ENCODE results near the gene GTF2H1.

The GTF2H1 gene

DNA sequence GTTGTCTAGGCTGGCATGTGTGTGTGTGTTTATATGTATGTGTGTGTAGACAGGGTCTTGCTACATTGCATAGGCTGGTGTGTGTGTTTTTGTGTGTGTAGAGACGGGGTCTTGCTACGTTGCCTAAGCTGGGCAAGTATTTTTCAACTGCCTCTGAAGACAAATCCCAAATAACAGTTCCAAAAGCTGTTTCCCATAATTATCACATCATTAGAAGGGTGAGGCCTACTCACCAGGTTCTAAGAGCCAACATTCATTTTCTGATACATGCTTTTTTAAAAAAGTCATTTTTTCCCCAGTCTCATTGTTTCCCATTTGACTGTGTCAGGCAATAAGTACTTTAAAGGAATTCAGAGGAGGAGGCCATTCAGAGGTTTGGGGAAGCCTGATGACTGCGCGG, 33.5 kb upstream of the GTF2H1 start:
- Histone ChIP-seq H3K36me3 (ENCODE audit: control insufficient read depth, insufficient read depth, low read length) (peaks cover 27% of the 10 kb centered on the region), H3K27me3 (replicated peaks; ENCODE audit: control insufficient read depth, insufficient read depth, low read length) (no peaks in the 10 kb centered on the region), H3K4me3 (replicated peaks; ENCODE audit: low read depth, low read length) (no peak overlapping the region)
- no peak for DNase-seq (ENCODE audit: extremely low read depth, insufficient read length)
- TF ChIP-seq CTCF (IDR thresholded peaks at IDR 0.05; ENCODE audit: insufficient read depth, low read length, poor library complexity, severe bottlenecking), result no peak

DNA sequence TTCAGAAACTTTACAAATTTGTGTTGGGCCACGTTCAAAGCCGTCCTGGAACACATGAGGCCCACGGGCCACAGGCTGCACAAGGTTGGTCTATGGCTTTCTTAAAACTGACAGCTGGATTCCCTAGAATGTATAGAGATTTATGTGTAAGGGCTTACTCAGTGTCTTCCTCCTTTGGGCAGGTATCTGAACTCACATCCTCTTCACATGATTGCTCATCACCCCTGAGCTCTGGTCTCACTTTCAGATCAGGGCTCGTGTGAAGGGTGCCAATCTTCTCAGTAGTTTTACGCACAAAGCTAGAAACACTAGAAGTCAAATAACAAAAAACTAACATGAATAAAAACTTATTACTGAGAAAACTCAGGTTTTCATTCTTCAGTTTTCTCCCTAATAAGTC, 27.5 kb upstream of the GTF2H1 start:
- Histone ChIP-seq H3K36me3 (ENCODE audit: control insufficient read depth, insufficient read depth, low read length) (peaks cover 16% of the 10 kb centered on the region), H3K4me3 (replicated peaks; ENCODE audit: low read depth, low read length) (no peak overlapping the region), H3K27me3 (replicated peaks; ENCODE audit: control insufficient read depth, insufficient read depth, low read length) (no peaks in the 10 kb centered on the region)
- TF ChIP-seq CTCF (IDR thresholded peaks at IDR 0.05; ENCODE audit: insufficient read depth, low read length, poor library complexity, severe bottlenecking), result no peak
- no peak for DNase-seq (ENCODE audit: extremely low read depth, insufficient read length)

- TF ChIP-seq CTCF (IDR thresholded peaks at IDR 0.05; ENCODE audit: insufficient read depth, low read length, poor library complexity, severe bottlenecking), result no peak
- DNase-seq (ENCODE audit: extremely low read depth, insufficient read length), result no peak
- peaks cover 14% of the 10 kb centered on the region for H3K36me3 ChIP-seq (ENCODE audit: control insufficient read depth, insufficient read depth, low read length)
- no peak overlapping the region for H3K4me3 ChIP-seq (replicated peaks; ENCODE audit: low read depth, low read length)
- no peaks in the 10 kb centered on the region for H3K27me3 ChIP-seq (replicated peaks; ENCODE audit: control insufficient read depth, insufficient read depth, low read length)
Measured at GRCh38 chr11:18295316-18295715, 27.1 kb upstream of the GTF2H1 start.

- no peaks in the 10 kb centered on the region for H3K27me3 ChIP-seq (replicated peaks; ENCODE audit: control insufficient read depth, insufficient read depth, low read length)
- DNase-seq (ENCODE audit: extremely low read depth, insufficient read length), result no peak
- no peak overlapping the region for H3K4me3 ChIP-seq (replicated peaks; ENCODE audit: low read depth, low read length)
- peaks cover 2% of the 10 kb centered on the region for H3K36me3 ChIP-seq (ENCODE audit: control insufficient read depth, insufficient read depth, low read length)
- no peak for TF ChIP-seq CTCF (IDR thresholded peaks at IDR 0.05; ENCODE audit: insufficient read depth, low read length, poor library complexity, severe bottlenecking)
Measured at GRCh38 chr11:18299721-18300120, 22.6 kb upstream of the GTF2H1 start.

GRCh38 chr11:18304745-18305144, 17.6 kb upstream of the GTF2H1 start:
- Histone ChIP-seq H3K36me3 (ENCODE audit: control insufficient read depth, insufficient read depth, low read length) (peaks cover 7% of the 10 kb centered on the region), H3K27me3 (replicated peaks; ENCODE audit: control insufficient read depth, insufficient read depth, low read length) (no peaks in the 10 kb centered on the region), H3K4me3 (replicated peaks; ENCODE audit: low read depth, low read length) (no peak overlapping the region)
- DNase-seq (ENCODE audit: extremely low read depth, insufficient read length), result no peak
- no peak for TF ChIP-seq CTCF (IDR thresholded peaks at IDR 0.05; ENCODE audit: insufficient read depth, low read length, poor library complexity, severe bottlenecking)

DNA sequence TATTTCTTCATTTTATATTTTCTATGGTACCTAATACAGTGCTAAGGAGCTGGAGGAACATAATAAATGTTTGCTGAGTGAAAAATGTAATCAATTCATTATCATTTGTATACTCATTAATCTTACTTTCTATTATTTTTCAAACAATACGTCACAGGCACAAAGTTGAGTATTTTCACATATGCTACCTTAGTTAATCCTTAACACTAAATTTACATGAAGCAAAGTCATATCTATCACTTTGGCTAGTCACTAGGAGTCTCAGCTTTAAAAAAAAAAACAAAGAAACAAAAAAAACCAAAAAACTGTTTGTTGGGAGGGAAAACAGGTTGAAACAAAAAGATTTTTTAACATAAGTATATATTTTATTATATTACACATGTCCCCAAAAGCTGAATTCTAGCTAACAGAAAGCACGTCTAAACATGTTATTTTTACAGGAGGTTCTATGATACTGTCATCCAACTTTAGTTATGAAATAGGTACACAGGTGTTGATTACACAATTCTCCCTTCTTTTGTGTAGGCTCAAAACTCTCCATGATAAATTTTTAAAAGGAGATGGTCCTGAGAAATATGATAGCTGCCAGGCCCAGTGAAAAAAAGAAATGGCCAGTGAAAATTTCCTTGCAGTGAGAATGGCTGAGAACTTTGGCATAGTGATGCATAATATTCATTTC, 14.8 kb upstream of the GTF2H1 start:
- DNase-seq (ENCODE audit: extremely low read depth, insufficient read length), result no peak
- TF ChIP-seq CTCF (IDR thresholded peaks at IDR 0.05; ENCODE audit: insufficient read depth, low read length, poor library complexity, severe bottlenecking), result no peak
- Histone ChIP-seq H3K36me3 (ENCODE audit: control insufficient read depth, insufficient read depth, low read length) (peaks cover 10% of the 10 kb centered on the region), H3K4me3 (replicated peaks; ENCODE audit: low read depth, low read length) (no peak overlapping the region), H3K27me3 (replicated peaks; ENCODE audit: control insufficient read depth, insufficient read depth, low read length) (no peaks in the 10 kb centered on the region)
